ENCODE measurements around the gene CORO1C.

The CORO1C gene

GRCh38 chr12:108696111-108696995 is 35.0 kb downstream of the CORO1C start:
- H3K4me3 ChIP-seq (ENCODE audit: low read depth, low read length) = no peak overlapping the region
- DNase-seq (ENCODE audit: low read depth) = peak; percentile 97
- TF ChIP-seq CTCF (conservative IDR thresholded peaks at IDR 0.05; ENCODE audit: low read depth, low read length) = no peak

GRCh38 chr12:108694812-108695278 is 36.5 kb downstream of the CORO1C start:
- no peak for TF ChIP-seq CTCF (conservative IDR thresholded peaks at IDR 0.05; ENCODE audit: low read depth, low read length)
- H3K4me3 ChIP-seq (ENCODE audit: low read depth, low read length) = no peak overlapping the region
- DNase-seq (ENCODE audit: low read depth) = no peak

- H3K4me3 ChIP-seq (ENCODE audit: low read depth, low read length) = no peak overlapping the region
- TF ChIP-seq CTCF (conservative IDR thresholded peaks at IDR 0.05; ENCODE audit: low read depth, low read length) = no peak
- DNase-seq (ENCODE audit: low read depth) = no peak
Observed at GRCh38 chr12:108693751-108694150, 37.6 kb downstream of the CORO1C start.

GRCh38 chr12:108693186-108693730 is 38.1 kb downstream of the CORO1C start:
- no peak for DNase-seq (ENCODE audit: low read depth)
- TF ChIP-seq CTCF (conservative IDR thresholded peaks at IDR 0.05; ENCODE audit: low read depth, low read length) = no peak
- H3K4me3 ChIP-seq (ENCODE audit: low read depth, low read length) = no peak overlapping the region

- peak; percentile 35 for DNase-seq (ENCODE audit: low read depth)
- no peak overlapping the region for H3K4me3 ChIP-seq (ENCODE audit: low read depth, low read length)
- no peak for TF ChIP-seq CTCF (conservative IDR thresholded peaks at IDR 0.05; ENCODE audit: low read depth, low read length)
Observed at GRCh38 chr12:108691998-108692808, 39.1 kb downstream of the CORO1C start.

GRCh38 chr12:108691175-108691997 is 39.9 kb downstream of the CORO1C start:
- peak; percentile 99 for DNase-seq (ENCODE audit: low read depth)
- no peak overlapping the region for H3K4me3 ChIP-seq (ENCODE audit: low read depth, low read length)
- peak; percentile 40 for TF ChIP-seq CTCF (conservative IDR thresholded peaks at IDR 0.05; ENCODE audit: low read depth, low read length)
